Measurements from ENCODE around the gene PNLIPRP1.

PNLIPRP1 gene

GRCh38 chr10:116614796-116615195 is 24.0 kb downstream of the PNLIPRP1 start:
- in situ Hi-C loops (cut with HindIII; ENCODE audit: low sequenced_read_pairs): no loop called here
- no peak for DNase-seq (ENCODE audit: low read depth)
- TF ChIP-seq, protein P1, sequence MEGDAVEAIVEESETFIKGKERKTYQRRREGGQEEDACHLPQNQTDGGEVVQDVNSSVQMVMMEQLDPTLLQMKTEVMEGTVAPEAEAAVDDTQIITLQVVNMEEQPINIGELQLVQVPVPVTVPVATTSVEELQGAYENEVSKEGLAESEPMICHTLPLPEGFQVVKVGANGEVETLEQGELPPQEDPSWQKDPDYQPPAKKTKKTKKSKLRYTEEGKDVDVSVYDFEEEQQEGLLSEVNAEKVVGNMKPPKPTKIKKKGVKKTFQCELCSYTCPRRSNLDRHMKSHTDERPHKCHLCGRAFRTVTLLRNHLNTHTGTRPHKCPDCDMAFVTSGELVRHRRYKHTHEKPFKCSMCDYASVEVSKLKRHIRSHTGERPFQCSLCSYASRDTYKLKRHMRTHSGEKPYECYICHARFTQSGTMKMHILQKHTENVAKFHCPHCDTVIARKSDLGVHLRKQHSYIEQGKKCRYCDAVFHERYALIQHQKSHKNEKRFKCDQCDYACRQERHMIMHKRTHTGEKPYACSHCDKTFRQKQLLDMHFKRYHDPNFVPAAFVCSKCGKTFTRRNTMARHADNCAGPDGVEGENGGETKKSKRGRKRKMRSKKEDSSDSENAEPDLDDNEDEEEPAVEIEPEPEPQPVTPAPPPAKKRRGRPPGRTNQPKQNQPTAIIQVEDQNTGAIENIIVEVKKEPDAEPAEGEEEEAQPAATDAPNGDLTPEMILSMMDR (IDR thresholded peaks at IDR 0.05; ENCODE audit: low read depth, low read length, missing control alignments): no peak

GRCh38 chr10:116615199-116615776 is 24.5 kb downstream of the PNLIPRP1 start:
- in situ Hi-C loops (cut with HindIII; ENCODE audit: low sequenced_read_pairs): no loop called here
- no peak overlapping the region for H3K4me3 ChIP-seq (ENCODE audit: low read depth, low read length)
- TF ChIP-seq, protein P1 (IDR thresholded peaks at IDR 0.05; ENCODE audit: low read depth, low read length, missing control alignments): no peak
- no peak for DNase-seq (ENCODE audit: low read depth)

More at GRCh38 chr10:116614796-116615195, 24.0 kb downstream of the PNLIPRP1 start:
- H3K4me3 ChIP-seq (ENCODE audit: low read depth, low read length): no peak overlapping the region

- in situ Hi-C loops (cut with HindIII; ENCODE audit: low sequenced_read_pairs): no loop called here
- TF ChIP-seq, protein P1 (IDR thresholded peaks at IDR 0.05; ENCODE audit: low read depth, low read length, missing control alignments): no peak
- DNase-seq (ENCODE audit: low read depth): no peak
- no peak within 1 kb of the TSS for H3K4me3 ChIP-seq (ENCODE audit: low read depth, low read length)
Measured at GRCh38 chr10:116620423-116621400, 30.0 kb downstream of the PNLIPRP1 start, which contains the start of gene PNLIPRP2. TSS of gene PNLIPRP2 (plus strand) at chr10:116620953.

DNA sequence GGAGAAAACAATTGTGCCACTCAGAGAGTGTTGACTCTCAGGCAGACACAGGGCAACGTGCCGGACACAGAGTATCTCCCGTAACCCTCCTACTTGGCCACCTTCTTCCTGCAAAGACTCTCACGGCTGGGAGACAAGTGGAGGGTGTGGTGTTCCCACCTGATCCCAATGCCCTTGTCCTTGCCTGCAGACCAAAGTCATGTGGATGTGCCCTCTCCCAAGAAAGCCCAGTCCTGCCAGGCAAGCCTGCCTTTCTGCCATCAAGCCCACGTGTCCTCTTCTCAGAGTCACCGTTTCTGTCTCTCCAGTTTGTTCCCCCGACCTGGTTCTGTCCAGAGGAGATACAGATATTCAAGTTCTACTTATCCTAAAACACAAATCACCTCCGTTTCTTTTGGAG is 30.7 kb downstream of the PNLIPRP1 start:
- no peak overlapping the region for H3K4me3 ChIP-seq (ENCODE audit: low read depth, low read length)
- no peak for DNase-seq (ENCODE audit: low read depth)
- TF ChIP-seq, protein P1 (IDR thresholded peaks at IDR 0.05; ENCODE audit: low read depth, low read length, missing control alignments): no peak
- in situ Hi-C loops (cut with HindIII; ENCODE audit: low sequenced_read_pairs): no loop called here

DNA sequence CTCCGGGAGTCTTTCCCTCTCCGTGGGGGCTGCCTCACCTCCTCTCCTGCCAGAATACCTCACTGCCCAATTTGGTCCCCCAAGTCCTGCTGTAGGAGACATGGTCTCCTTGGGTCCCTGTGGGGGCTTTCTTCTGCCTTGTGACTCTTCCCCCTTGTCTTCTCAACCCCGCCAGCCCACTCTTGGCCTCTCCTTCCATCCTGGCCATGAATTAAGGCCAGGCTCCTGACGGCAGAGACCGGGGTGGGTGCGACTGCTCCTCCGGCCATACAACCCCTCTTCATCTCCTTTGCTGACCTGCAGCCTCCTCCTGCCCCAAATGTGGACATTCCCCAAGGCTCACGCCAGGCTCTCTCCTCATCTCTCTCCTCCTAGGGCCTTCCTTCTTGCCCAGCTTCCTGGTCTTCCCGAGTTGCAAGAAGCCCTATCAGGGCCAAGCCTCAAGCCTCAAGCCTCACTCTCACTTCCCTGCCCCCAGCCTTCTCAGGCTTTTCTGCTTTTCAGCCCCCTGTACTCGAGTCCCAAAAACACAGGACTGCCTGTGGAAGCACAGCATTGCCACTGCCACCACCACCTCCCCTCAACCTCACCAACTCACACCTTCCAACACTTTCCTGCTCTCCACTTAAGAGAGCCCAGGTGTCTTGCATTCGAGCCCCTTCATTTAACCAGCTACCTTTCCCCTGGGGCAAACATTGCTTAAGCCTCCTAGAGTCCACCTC is 31.3 kb downstream of the PNLIPRP1 start:
- no peak overlapping the region for H3K4me3 ChIP-seq (ENCODE audit: low read depth, low read length)
- TF ChIP-seq, protein P1 (IDR thresholded peaks at IDR 0.05; ENCODE audit: low read depth, low read length, missing control alignments): no peak
- no peak for DNase-seq (ENCODE audit: low read depth)
- in situ Hi-C loops (cut with HindIII; ENCODE audit: low sequenced_read_pairs): no loop called here

DNA sequence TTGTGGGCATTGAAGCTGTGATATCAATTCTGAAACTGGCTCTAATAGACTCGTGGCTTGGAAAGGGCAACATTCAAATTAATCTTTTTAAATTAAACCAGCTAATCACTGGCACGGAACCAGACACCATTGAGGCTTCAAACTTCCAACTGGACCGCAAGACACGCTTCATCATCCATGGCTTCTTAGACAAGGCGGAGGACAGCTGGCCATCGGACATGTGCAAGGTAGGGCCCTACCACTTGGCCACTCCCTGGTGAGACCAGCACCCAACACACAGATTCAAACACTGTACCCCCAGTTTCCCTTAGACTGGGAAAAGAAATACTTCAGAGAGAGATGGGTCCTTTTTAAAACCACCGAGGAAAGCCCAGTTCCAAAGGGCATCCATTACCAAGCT is 35.1 kb downstream of the PNLIPRP1 start:
- DNase-seq (ENCODE audit: low read depth): no peak
- in situ Hi-C loops (cut with HindIII; ENCODE audit: low sequenced_read_pairs): no loop called here
- H3K4me3 ChIP-seq (ENCODE audit: low read depth, low read length): no peak overlapping the region
- TF ChIP-seq, protein P1 (IDR thresholded peaks at IDR 0.05; ENCODE audit: low read depth, low read length, missing control alignments): no peak

Data from astrocyte of the cerebellum (primary cell).